GM19324 (cell line): ENCODE data around the gene TPCN2.

Experiments used
- ATAC-seq: cut with Tn5 transposase; IDR thresholded peaks from one replicate; pipeline ENCODE4 v1.9.1; 2021; ENCODE audit warnings: mild to moderate bottlenecking, moderate library complexity; ENCODE audit not compliant: unreplicated experiment, low FRiP score

Gene TPCN2

GRCh38 chr11:69106031-69106811, 57.5 kb downstream of the TPCN2 start:
- ATAC-seq, result no peak

- ATAC-seq, result no peak
Observed at GRCh38 chr11:69107413-69107812, 58.7 kb downstream of the TPCN2 start.

- no peak for ATAC-seq
Observed at GRCh38 chr11:69108030-69108429, 59.3 kb downstream of the TPCN2 start.

- no peak for ATAC-seq
Observed at GRCh38 chr11:69108559-69108958, 59.8 kb downstream of the TPCN2 start.

GRCh38 chr11:69109101-69109500, 60.4 kb downstream of the TPCN2 start:
- ATAC-seq, result no peak

- ATAC-seq, result no peak
Observed at GRCh38 chr11:69110451-69110850, 61.7 kb downstream of the TPCN2 start.

GRCh38 chr11:69111624-69112542, 63.2 kb downstream of the TPCN2 start:
- ATAC-seq, result no peak

- no peak for ATAC-seq
Observed at GRCh38 chr11:69113226-69113625, 64.5 kb downstream of the TPCN2 start.

GRCh38 chr11:69113646-69114340, 65.1 kb downstream of the TPCN2 start:
- no peak for ATAC-seq

- ATAC-seq, result no peak
Observed at GRCh38 chr11:69114362-69114761, 65.6 kb downstream of the TPCN2 start.

GRCh38 chr11:69114811-69115523, 66.2 kb downstream of the TPCN2 start:
- ATAC-seq, result no peak

- no peak for ATAC-seq
Observed at GRCh38 chr11:69115586-69116560, 67.1 kb downstream of the TPCN2 start.

GRCh38 chr11:69116671-69117070, 67.9 kb downstream of the TPCN2 start:
- ATAC-seq, result no peak

GRCh38 chr11:69119190-69119589, 70.5 kb downstream of the TPCN2 start:
- no peak for ATAC-seq

- no peak for ATAC-seq
Observed at GRCh38 chr11:69120096-69120875, 71.6 kb downstream of the TPCN2 start.

GRCh38 chr11:69121021-69121420, 72.3 kb downstream of the TPCN2 start:
- no peak for ATAC-seq

GRCh38 chr11:69121621-69122325, 73.0 kb downstream of the TPCN2 start:
- no peak for ATAC-seq

- no peak for ATAC-seq
Observed at GRCh38 chr11:69122326-69122629, 73.5 kb downstream of the TPCN2 start.
